ENCODE measurements around the gene VPS51. TPM values are rescaled to one million over a fixed set of nuclear protein-coding genes. Genes with fewer than 3 reads are reported as not detected.

The VPS51 gene
- total and polyA plus RNA-seq, 10 of the 15 experiments (the other 5 are each of a cell fraction or from before 2014, with no cell fraction given): 1.5 to 279 (median 53.2) TPM

- TF ChIP-seq MLLT1 (IDR thresholded peaks at IDR 0.05) (0 out of 2 replicates have a peak, but pooled peaks have one; percentile 31), CBX5 (IDR thresholded peaks at IDR 0.05; ENCODE audit: low read depth) (0 out of 2 replicates have a peak, but pooled peaks have one; percentile 64), NFYB (IDR thresholded peaks at IDR 0.05; ENCODE audit: insufficient read depth, low read depth, low read length) (no peak), E4F1 (IDR thresholded peaks at IDR 0.05; ENCODE audit: borderline replicate concordance, partially characterized antibody) (no peak), CBX3 (IDR thresholded peaks at IDR 0.05; ENCODE audit: borderline replicate concordance, low read depth) (no peak), RBBP5 (conservative IDR thresholded peaks at IDR 0.05) (no peak), CREM (IDR thresholded peaks at IDR 0.05; ENCODE audit: low read depth) (peak; percentile 92), NFYA (IDR thresholded peaks at IDR 0.05; ENCODE audit: borderline replicate concordance, low read depth, low read length) (no peak), ZNF207 (IDR thresholded peaks at IDR 0.05; ENCODE audit: borderline replicate concordance) (peak; percentile 81; the same call in 1 of the 2 replicates), NBN (IDR thresholded peaks at IDR 0.05) (peak; percentile 82), YY1 (IDR thresholded peaks at IDR 0.05; ENCODE audit: low read depth, low read length) (peak; percentile 72), JUNB (IDR thresholded peaks at IDR 0.05) (no peak; the same call in 1 of the 2 replicates), ZBTB4 (CRISPR knock-in tag; IDR thresholded peaks at IDR 0.05) (no peak), USF1 (IDR thresholded peaks at IDR 0.05; ENCODE audit: borderline replicate concordance, extremely low read length, insufficient read depth, low read depth, low read length) (no peak), ZNF687 (IDR thresholded peaks at IDR 0.05) (no peak), SUZ12 (IDR thresholded peaks at IDR 0.05; ENCODE audit: unreplicated experiment) (no peak)
Measured at GRCh38 chr11:65117206-65118096, 21.4 kb downstream of the VPS51 start, which contains the start of gene ZNHIT2 (continued).

All from GM12878 (cell line).